B cell (primary cell): ENCODE measurements around the gene NFIB.

Source experiments
- CTCF ChIP-seq: fragments of 200-600 bp; IDR thresholded peaks from one replicate; pipeline ENCODE4 v1.8.0; 2022; ENCODE audit warnings: antibody characterized with exemption, mild to moderate bottlenecking
- EZH2 ChIP-seq: IDR thresholded peaks from 2 replicates; pipeline ENCODE4 v1.6.1; 2012; ENCODE audit warnings: borderline replicate concordance, low read depth, mild to moderate bottlenecking, moderate library complexity, low read length; ENCODE audit not compliant: insufficient read depth, poor library complexity, severe bottlenecking

- TF ChIP-seq CTCF (no peak), EZH2 (no peak)
Measured at GRCh38 chr9:14271093-14271673, 42.8 kb downstream of the NFIB start.
